ENCODE data around the gene ZNF879.

- TF ChIP-seq CTCF (IDR thresholded peaks at IDR 0.05) (no peak), POLR2A (IDR thresholded peaks at IDR 0.05) (no peak), EP300 (IDR thresholded peaks at IDR 0.05) (no peak)
Measured at GRCh38 chr5:179055841-179056240, 32.2 kb downstream of the ZNF879 start.
